ENCODE results near the gene WWP2. TPM values are rescaled to one million over a fixed set of nuclear protein-coding genes. Genes with fewer than 3 reads are reported as not detected.
"Not testable (repeated sequence)": the region's sequence is repeated elsewhere in the genome, so short reads cannot be mapped to it uniquely, and the experiment has no call there.

The WWP2 gene
- polyA plus RNA-seq, 1 donor: 14.5 TPM

DNA sequence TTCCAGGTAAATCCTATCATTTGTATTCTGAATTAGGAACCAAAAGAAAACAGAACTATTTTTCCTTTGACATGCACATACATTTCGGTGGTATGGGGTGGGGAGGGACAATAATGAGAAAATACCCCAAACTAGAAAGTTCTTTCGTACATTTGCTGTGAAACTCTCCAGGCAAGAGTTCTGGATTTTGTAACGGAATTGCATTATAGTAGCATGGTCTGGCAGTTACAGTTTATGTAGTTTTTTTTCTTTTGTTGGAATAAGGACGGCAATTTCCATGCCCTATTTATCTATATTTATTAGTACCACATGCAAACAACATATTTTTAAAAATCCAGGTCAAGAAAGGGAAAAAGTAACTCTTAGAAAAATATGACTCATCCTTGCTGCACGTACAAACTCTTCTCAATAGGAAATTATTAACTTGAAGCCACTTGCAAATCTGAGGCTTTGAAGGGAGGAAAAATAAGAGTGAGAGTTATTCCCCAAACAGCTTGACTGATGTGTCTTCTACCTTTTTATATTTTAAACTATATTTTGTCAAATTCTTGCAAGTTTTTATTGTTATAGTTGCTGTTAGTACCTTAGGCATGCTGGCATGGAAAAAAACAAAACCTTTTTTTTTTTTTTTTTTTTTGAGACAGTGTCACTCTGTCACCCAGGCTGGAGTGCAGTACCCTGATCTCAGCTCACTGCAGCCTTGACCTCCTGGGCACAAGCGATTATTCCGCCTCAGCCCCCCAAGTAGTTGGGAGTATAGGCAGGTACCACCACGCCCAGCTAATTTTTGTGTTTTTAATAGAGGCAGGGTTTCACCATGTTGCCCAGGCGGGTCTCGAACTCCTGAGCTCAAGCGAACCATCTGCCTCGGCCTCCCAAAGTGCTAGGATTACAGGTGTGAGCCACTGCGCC lies 69.3 kb downstream of the WWP2 start:
- DNase-seq (ENCODE audit: low read depth): no peak

GRCh38 chr16:69833357-69834282 lies 71.5 kb downstream of the WWP2 start:
- no peak for DNase-seq (ENCODE audit: low read depth)

- DNase-seq (ENCODE audit: low read depth): no peak
Observed at GRCh38 chr16:69834807-69835466, 72.8 kb downstream of the WWP2 start.

DNA sequence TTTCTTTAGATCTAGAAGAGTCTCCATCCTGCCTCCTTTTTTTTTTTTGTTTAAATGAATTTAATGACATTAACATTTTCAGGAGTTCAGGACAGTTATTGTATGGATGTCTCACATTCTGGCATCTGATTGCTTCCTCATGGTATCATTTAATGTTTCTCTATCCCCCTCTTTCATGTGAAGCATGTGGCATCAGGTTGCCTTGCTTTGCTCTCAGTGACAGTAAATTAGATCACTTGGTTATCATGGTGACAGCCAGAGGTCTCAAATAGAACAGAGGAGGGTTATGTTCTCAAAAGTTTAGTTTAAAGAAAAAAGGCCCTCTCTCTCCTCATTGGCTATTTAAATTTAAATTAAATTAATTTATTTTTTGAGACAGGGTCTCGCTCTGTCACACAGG lies 74.1 kb downstream of the WWP2 start:
- DNase-seq (ENCODE audit: low read depth): no peak

DNA sequence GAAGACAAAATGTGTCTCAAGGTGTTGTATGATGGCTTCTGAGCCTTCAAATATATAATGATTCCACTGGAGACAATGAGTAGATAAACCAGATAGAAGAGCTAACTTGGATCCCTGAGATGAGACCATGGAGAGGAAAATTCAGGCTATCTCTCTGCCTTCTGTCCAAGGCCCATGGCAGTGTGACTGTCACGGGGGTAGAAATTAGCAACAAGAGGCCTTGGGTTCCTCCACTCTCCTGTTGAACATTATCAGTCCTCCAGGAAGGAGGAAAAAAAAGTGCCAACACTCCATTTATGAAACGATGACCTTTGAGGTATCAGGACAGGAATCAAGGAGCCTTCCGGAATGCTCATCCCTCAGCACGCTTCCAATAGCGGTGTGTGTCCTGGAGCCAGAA lies 75.2 kb downstream of the WWP2 start:
- DNase-seq (ENCODE audit: low read depth): no peak

GRCh38 chr16:69838489-69838888 lies 76.4 kb downstream of the WWP2 start:
- no peak for DNase-seq (ENCODE audit: low read depth)

DNA sequence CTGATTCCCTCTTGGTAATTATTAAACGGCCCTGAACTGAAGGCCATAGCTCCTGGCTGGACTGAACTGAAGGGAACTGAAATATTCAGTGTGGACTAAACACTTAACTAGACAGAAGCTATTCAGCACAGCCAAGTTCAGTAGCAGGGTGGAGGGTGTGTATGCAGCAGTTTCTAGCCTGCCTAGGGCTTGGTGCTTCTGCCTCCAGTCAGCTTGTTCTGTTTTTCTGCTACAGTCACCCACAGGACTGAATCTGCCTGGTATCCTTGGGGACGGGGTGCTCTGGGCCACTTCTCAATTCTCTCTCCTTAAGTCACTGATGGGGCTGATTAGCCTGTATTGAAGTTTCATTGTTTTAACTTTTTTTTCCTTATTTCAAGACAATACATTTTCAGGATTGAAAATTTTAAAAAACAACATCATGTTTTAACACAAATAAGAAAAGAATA lies 77.1 kb downstream of the WWP2 start:
- DNase-seq (ENCODE audit: low read depth): no peak

DNA sequence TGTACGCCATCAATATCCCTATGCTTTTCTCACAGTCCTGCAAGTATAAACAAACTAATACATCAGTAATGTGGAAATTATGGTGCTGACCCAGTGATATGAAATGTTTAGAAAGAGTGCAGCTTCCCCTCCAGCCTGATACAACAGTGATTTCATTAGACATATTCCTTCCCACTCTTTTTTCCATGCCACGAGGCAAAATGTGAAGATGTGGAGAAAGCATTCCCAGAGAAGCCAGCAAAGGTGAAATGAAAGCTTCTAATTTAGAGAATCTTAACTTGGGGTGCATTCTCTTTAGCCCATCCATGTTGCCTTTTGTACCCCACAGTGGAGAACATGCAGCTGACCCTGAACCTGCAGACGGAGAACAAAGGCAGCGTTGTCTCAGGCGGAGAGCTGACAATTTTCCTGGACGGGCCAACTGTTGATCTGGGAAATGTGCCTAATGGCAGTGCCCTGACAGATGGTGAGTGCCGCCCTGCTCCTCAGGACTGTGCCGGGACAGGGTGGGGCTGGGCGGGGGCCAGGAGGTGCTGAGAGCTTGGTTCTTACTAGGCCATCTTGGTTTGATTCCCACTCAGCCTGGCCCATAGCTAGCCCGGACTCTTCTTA lies 77.8 kb downstream of the WWP2 start:
- no peak for DNase-seq (ENCODE audit: low read depth)

- DNase-seq (ENCODE audit: low read depth): no peak
Observed at GRCh38 chr16:69840975-69841374, 78.8 kb downstream of the WWP2 start.

DNA sequence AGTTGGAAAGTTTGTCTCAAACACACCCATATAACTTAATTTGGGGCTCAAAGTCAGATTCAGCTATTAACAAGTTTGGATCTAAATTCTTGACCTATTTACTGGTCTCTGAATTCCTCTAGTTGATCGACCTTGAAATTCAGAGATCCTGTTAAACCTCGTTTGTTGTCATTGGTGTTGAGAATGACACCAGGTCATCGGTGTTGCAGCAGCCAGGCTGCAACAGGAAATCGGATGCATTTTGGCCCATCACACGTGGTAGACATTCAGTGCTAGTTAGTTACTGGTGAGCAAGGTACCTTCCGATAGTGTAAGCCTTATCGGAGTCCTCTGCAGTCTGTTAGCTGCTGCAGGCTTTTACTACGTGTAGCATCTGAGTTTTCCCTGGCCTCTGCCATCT lies 82.3 kb downstream of the WWP2 start:
- DNase-seq (ENCODE audit: low read depth): no peak

DNA sequence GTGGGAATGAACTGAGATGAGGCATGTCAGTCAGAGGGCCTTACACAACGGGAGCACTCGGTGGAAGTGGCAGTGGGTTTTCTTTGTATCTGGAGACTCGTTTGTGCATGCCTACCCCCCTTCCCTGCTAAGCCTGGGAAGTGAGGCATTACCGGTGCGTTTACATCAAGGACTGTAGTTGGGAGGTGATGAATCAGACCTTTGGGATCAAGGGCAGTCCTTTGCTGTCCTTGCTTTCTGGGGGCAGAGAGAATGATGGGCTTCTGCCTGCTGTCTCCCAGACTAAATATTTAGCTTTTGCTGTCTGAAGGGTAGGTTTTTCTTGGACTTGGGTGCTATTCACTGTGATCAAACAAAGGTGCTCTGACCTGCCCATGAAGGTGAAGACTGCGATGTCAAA lies 83.0 kb downstream of the WWP2 start:
- DNase-seq (ENCODE audit: low read depth): no peak

GRCh38 chr16:69847643-69848042 lies 85.5 kb downstream of the WWP2 start:
- DNase-seq (ENCODE audit: low read depth): no peak

- peak; percentile 50 for DNase-seq (ENCODE audit: low read depth)
Observed at GRCh38 chr16:69848637-69849545, 86.8 kb downstream of the WWP2 start.

DNA sequence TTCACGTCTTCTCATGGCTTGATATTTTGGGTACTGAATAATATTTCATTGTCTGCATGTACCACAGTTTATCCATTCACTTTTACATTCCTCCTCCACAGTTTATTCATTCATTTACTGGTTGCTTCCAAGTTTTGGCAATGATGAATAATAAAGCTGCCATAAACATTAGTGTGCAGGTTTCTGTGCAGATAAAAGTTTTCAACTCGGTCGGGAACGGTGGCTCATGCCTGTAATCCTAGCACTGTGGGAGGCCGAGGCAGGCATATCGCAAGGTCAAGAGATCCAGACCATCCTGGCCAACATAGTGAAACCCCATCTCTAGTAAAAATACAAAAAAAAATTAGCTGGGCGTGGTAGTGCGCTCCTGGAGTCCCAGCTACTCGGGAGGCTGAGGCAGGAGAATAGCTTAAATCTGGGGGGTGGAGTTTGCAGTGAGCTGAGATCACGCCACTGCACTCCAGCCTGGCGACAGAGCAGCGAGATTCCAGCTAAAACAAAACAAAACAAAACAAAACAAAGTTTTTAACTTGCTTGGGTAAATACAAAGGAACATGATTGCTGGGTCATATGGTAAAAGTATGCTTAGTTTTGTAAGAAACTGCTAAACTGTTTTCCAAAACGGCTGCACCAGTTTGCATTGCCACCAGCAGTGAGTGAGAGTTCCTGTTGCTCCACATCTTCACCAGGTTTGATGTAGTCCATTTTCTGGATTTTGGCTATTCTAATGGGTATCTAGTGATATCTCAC lies 89.5 kb downstream of the WWP2 start:
- no peak for DNase-seq (ENCODE audit: low read depth)

- DNase-seq (ENCODE audit: low read depth): no peak
Observed at GRCh38 chr16:69852815-69853214, 90.7 kb downstream of the WWP2 start.

- no peak for DNase-seq (ENCODE audit: low read depth)
Observed at GRCh38 chr16:69853481-69853880, 91.3 kb downstream of the WWP2 start.

- not testable (repeated sequence) for DNase-seq (ENCODE audit: low read depth)
Observed at GRCh38 chr16:69854776-69855175, 92.6 kb downstream of the WWP2 start.

- no peak for DNase-seq (ENCODE audit: low read depth)
Observed at GRCh38 chr16:69855592-69855991, 93.5 kb downstream of the WWP2 start.

DNA sequence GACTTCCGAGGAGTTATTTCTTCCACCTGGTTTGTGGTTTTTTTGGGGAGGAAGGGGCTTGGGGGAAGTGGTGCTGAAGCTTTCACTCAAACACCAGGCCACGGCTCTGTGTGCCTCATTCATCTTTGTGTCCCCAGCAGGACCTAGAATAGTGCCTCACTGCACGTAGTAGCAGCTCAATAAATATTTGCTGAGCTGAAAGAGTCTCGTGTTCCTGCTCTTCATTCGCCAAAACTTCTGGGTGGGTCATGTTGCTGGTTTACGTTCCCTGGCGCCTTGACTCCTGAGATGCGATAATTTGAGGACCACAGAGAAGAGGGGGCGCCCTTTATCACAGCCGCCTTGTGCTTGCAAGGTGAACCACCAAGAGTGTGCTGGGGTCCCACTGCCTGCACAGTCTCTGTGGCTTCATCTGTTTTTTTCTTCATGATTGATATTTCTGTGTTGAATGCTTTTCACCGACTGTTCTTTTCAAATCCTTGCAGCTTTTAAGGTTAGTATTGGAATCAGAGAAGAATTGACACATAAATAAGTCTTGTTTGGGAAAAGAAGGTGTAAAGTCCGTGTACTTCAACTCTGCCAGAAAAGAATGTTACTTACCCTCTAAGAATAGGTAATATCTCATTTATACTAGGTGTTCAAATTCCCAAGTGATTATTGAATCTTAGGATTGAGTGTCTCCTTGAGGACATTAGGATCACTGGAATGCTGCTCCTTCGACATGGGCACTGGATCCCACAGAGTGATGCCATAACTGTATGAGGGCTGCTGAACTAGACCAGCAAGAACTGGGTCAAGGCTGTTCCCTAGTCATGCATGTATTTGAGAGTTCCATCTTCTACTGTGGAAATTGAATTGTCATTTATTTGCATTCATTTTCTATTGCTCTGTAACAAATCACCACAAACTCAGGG lies 96.3 kb downstream of the WWP2 start:
- no peak for DNase-seq (ENCODE audit: low read depth)

Measured in forelimb muscle (tissue), 1 donor.